HUES6 (cell line): Measurements from ENCODE around the gene ARHGAP24.

ENCODE experiments used
- H3K27ac ChIP-seq: 2 replicates; pipeline ENCODE4 v1.7.0; 2013; ENCODE audit warnings: low read depth, mild to moderate bottlenecking, low read length, inconsistent platforms
- H3K27me3 ChIP-seq: 2 replicates; pipeline ENCODE4 v1.6.1; 2013; ENCODE audit warnings: low read length; ENCODE audit not compliant: control insufficient read depth, insufficient read depth
- H3K36me3 ChIP-seq: 2 replicates; pipeline ENCODE4 v1.6.1; 2013; ENCODE audit warnings: low read length; ENCODE audit not compliant: control insufficient read depth, insufficient read depth
- H3K4me1 ChIP-seq: 2 replicates; pipeline ENCODE4 v1.6.1; 2013; ENCODE audit warnings: low read length; ENCODE audit not compliant: control insufficient read depth, insufficient read depth
- H3K4me3 ChIP-seq: 2 replicates; pipeline ENCODE4 v1.5.1; 2013; ENCODE audit warnings: low read depth, low read length
- H3K9ac ChIP-seq: one replicate; pipeline ENCODE4 v1.6.1; 2013; ENCODE audit warnings: mild to moderate bottlenecking, low read length
- H3K9me3 ChIP-seq: 2 replicates; pipeline ENCODE4 v1.6.1; 2013; ENCODE audit warnings: low read depth, low read length; ENCODE audit not compliant: control insufficient read depth, insufficient read depth

The ARHGAP24 gene

DNA sequence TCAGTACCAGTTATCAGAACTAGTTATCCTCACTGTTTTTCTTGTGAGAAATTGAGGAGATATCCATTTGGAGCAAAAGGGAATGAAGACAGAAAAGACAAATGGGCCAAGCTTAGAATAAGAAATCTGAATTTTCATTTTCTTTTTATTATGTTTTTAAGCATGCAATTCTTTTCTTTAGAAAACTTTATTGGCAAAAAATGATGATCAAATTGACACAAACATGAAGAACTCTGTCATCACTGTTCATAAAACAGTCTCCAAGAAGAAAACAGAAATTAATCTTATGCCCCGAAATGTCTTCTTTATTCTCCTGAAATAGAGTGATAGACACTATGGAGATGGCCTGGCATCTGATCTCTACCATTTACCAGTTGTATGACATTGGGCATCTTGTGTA, 139.0 kb downstream of the ARHGAP24 start:
- Histone ChIP-seq H3K9ac (no peak overlapping the region), H3K36me3 (no peaks in the 10 kb centered on the region), H3K4me3 (no peak overlapping the region), H3K27me3 (no peaks in the 10 kb centered on the region), H3K27ac (no peak overlapping the region), H3K9me3 (no peaks in the 10 kb centered on the region), H3K4me1 (no peaks in the 10 kb centered on the region)

DNA sequence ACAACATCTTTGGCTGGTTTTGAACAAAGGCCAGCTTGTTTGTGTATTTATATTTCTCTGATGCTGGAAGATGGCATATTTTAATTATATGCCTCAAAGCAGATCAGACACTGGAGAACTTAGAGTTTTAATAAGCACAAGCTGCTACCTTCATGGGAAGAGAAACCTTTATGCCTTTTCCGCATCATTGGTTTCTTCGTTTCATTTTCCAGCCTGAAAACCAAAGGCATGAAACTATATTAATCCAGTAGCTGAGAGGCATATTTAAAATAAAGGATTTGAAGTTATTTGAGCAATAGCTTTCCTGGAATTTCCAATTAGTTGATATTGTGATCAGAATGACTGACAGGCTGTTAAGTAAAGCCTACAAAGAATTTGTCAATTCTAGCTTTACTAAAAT, 141.0 kb downstream of the ARHGAP24 start:
- Histone ChIP-seq H3K9ac (no peak overlapping the region), H3K4me1 (no peaks in the 10 kb centered on the region), H3K9me3 (no peaks in the 10 kb centered on the region), H3K27ac (no peak overlapping the region), H3K4me3 (no peak overlapping the region), H3K27me3 (no peaks in the 10 kb centered on the region), H3K36me3 (no peaks in the 10 kb centered on the region)

DNA sequence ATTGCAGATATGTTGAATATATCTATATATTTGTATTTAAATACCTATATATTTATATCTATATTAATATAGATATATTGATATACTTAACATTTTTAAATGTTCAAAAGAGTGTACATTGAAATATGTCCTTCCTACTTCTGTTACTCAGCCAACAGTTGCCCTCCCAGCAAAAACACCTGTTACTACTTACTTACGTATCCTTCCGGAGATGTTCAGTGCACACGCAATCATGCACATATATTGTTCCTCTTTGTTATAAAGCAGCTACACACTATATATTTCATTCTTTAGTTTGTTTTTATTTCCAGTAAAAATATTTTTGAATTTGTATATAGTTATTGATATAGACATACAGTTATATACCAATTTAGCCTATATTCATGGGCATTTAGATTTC, 142.3 kb downstream of the ARHGAP24 start:
- Histone ChIP-seq H3K27ac (no peak overlapping the region), H3K4me1 (no peaks in the 10 kb centered on the region), H3K27me3 (no peaks in the 10 kb centered on the region), H3K9ac (no peak overlapping the region), H3K4me3 (no peak overlapping the region), H3K36me3 (no peaks in the 10 kb centered on the region), H3K9me3 (no peaks in the 10 kb centered on the region)

DNA sequence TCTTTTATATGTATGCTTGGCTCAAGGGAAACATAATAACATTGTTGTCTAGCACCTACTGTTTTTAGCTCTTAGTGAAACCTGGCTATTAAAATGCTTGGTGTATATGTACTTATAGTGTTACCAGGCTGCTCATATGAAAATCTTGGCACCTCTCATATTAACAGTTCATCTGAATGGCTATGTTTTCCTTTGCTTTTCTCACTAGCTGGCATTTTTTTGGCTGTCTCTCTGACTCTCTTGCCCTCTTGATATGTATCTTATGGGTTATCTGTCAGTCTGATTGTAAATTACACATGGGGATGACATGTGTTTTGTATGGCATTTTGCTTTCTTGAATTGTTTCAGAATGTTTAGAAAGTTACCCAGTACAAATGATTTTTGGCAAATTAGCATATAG, 158.0 kb downstream of the ARHGAP24 start:
- Histone ChIP-seq H3K9me3 (peaks cover 8% of the 10 kb centered on the region; the same call in 1 of the 2 replicates), H3K27ac (no peak overlapping the region), H3K36me3 (no peaks in the 10 kb centered on the region), H3K4me1 (no peaks in the 10 kb centered on the region), H3K4me3 (no peak overlapping the region), H3K9ac (no peak overlapping the region), H3K27me3 (no peaks in the 10 kb centered on the region)

DNA sequence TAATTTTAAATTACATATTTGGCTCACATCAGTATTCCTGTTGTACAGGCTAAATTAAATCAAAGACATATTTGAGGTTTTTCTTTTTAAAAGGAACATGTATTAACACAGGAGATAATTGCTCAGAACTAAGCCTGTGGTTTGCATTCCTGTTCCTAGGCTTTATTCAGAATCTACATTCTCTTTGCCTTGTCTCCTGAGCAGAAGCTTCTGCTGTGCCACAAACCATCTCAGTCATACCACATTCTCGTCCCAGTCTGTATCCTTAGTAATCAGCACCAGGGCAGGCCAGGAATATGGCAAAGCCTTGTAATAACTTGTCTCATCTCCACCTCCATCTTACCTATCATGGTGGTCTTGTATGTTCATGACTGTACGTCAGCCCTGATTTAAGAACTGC, 162.8 kb downstream of the ARHGAP24 start:
- Histone ChIP-seq H3K4me3 (no peak overlapping the region), H3K9ac (no peak overlapping the region), H3K4me1 (no peaks in the 10 kb centered on the region), H3K9me3 (no peaks in the 10 kb centered on the region), H3K36me3 (no peaks in the 10 kb centered on the region), H3K27ac (no peak overlapping the region), H3K27me3 (no peaks in the 10 kb centered on the region)

DNA sequence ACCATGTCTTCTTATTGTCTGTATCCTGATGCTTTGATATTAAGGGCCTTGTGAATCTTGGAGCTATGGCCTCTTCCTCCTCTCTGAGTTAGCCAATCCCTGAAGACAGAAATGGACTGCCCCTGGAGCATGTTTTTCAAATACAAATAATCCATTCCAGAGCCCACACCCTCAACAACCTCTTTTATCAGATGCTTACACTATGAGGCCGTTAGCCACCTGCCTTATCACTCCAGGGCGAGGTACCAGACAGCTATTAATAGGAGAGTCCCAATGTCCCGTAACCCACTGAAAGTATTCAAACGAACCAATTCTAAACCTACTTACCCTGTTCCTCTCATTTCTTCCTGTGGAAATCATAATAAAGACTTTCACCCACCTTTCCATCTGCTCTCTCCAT, 165.0 kb downstream of the ARHGAP24 start:
- Histone ChIP-seq H3K27ac (no peak overlapping the region), H3K27me3 (no peaks in the 10 kb centered on the region), H3K9ac (no peak overlapping the region), H3K9me3 (no peaks in the 10 kb centered on the region), H3K4me3 (no peak overlapping the region), H3K36me3 (no peaks in the 10 kb centered on the region), H3K4me1 (no peaks in the 10 kb centered on the region)

DNA sequence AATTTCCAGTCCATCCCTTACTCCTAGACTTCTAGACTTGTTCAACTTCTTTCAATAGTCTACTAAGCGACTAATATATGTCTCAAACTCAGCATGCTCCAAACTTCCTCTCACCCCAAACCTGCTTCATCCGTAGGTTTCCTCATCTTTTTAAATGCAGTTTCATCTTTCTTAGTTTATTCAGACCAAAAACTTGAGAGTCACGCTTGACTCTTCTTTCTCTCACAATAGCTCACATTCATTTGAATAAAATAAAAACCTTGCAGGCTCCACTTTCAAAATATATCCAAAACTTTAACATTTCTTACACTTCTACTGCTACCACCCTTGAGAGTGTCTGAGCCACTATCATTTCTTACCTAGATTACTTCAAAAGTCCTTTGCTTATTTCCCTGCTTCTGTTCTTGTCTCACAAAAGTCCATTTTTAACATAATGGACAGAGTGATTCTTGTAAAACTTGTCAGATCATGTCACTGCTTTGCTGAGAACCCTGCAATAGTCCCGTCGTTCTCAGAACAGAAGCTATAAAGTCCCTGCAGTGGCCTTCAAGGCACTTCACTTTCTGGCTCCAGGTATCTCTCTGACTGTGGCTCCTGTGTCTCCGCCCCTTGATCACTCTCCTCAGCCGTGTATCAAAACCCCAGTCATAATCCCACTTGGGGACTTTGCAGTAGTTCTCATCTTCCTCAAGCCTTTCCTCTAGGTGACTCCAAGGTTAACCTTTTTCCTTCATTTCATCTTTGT, 167.6 kb downstream of the ARHGAP24 start:
- Histone ChIP-seq H3K9me3 (no peaks in the 10 kb centered on the region), H3K27ac (no peak overlapping the region), H3K27me3 (no peaks in the 10 kb centered on the region), H3K36me3 (no peaks in the 10 kb centered on the region), H3K4me1 (no peaks in the 10 kb centered on the region), H3K9ac (no peak overlapping the region), H3K4me3 (no peak overlapping the region)

DNA sequence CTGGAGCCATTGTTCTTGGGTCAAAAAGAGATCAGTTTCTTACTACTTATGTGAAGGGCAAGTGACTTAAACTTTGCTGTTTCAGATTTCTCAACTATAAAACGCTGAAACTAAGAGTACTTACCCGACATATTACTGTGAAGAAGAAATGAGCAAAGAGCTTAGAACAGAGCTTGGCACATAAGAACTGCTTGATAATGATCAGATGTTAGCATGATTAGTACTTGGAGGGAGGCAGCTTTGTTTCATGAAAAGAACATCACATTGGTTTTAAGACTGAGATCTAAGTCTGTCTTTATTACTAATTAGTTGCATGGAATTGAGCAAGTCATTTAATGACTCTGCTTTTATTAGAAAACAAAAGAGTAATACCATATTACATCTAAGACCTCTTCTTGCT, 169.1 kb downstream of the ARHGAP24 start:
- H3K36me3 ChIP-seq = no peaks in the 10 kb centered on the region
- H3K9ac ChIP-seq = no peak overlapping the region
- H3K4me1 ChIP-seq = no peaks in the 10 kb centered on the region
- no peak overlapping the region for H3K27ac ChIP-seq
- no peaks in the 10 kb centered on the region for H3K9me3 ChIP-seq
- H3K27me3 ChIP-seq = no peaks in the 10 kb centered on the region
- no peak overlapping the region for H3K4me3 ChIP-seq

DNA sequence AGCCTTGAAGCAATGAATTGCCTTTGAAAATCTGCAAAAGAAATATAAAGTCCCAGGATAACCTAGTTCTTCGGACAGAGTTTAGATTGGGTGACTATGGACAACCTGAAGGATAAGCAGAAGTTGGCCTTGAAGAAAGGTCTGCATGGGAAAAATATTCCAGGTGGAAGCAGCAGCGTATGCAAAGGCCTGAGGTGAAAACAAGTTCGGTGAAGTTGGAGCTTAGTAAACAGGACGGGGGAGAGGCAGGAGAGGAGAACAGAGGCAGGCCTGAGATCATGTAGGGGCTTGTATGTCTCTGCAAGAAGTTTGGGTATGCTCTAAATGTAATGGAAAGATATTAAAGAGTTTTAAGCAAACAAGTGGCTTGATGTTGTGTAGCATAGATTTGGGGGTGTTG, 176.0 kb downstream of the ARHGAP24 start:
- Histone ChIP-seq H3K4me1 (no peaks in the 10 kb centered on the region), H3K4me3 (no peak overlapping the region), H3K27me3 (no peaks in the 10 kb centered on the region), H3K36me3 (no peaks in the 10 kb centered on the region), H3K27ac (no peak overlapping the region), H3K9me3 (no peaks in the 10 kb centered on the region), H3K9ac (no peak overlapping the region)

DNA sequence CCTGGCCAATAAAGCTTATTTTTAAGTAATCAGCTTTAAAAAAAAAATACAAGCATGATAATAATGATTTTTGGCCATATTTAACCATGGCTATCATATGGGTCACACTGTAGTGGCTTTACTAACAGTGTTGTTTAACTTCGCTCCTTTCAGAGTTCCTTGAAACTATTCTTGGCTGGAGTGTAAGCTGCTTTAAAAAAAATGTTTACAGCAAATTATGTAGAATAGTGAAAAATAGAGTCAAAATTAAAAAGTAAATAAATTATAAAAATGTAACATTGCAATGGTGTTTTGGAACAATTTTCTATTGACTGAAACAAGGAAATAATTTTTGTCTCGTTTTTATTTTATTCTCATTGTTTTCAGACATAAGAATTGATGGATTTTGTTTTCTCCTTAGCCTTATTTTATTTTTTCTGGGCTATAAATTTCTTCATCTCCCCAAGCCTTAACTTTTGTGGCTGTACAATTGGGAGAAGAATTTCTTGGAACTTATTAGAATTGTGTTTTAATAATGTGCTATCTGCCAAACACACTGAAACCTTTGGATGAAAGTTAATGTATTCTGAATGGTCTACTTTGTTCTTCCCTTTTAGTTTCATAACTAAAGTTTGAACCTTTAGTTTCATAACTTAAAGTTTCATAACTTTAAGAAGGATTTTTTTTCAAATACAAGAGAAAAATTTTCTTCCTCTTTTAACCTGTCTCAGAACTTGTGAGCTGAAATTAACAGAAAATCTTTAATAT, 182.0 kb downstream of the ARHGAP24 start:
- no peaks in the 10 kb centered on the region for H3K9me3 ChIP-seq
- H3K36me3 ChIP-seq = no peaks in the 10 kb centered on the region
- H3K27me3 ChIP-seq = no peaks in the 10 kb centered on the region
- no peak overlapping the region for H3K4me3 ChIP-seq
- H3K27ac ChIP-seq = no peak overlapping the region
- H3K4me1 ChIP-seq = no peaks in the 10 kb centered on the region
- H3K9ac ChIP-seq = no peak overlapping the region

DNA sequence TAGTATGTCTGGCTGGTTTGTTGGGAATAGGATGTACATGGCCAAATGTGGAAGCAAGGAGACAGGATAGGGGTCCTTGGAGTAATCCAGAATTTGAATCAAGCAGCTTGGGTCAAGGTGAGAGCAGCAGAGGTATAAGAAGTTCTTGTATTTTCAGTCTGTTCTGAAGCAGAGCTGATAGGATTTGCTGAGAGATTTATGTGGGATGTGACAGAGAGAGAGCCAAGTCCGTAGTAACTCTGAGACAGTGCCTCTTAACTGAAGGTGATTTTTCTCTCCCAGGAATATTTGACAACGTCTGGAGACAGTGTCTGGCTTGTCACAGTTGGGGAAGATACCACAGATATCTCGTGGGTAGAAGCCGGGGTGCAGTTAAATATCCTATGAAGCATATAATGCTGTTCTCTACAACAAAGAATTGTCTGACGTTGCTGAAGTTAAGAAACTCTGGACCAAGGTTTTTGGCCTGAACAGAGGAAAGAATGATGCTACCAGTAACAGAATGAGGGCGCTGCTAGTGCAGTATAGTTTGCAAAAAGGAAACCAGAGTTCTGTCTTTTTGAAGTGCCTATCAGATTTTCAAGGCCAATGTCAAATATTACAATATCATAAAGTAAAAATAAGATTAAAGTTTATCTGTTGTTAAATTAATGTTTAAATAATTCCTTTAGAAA, 184.0 kb downstream of the ARHGAP24 start:
- H3K27me3 ChIP-seq = no peaks in the 10 kb centered on the region
- H3K4me3 ChIP-seq = no peak overlapping the region
- H3K36me3 ChIP-seq = no peaks in the 10 kb centered on the region
- H3K9ac ChIP-seq = no peak overlapping the region
- no peaks in the 10 kb centered on the region for H3K9me3 ChIP-seq
- no peak overlapping the region for H3K27ac ChIP-seq
- no peaks in the 10 kb centered on the region for H3K4me1 ChIP-seq
